Measurements from ENCODE around the gene NFIC. TPM values are rescaled to one million over a fixed set of nuclear protein-coding genes. Genes with fewer than 3 reads are reported as not detected.

NFIC gene
- total and polyA plus RNA-seq, 4 donors: 12.8 to 100 (median 75.1) TPM

GRCh38 chr19:3482507-3483225 is 116.3 kb downstream of the NFIC start:
- Histone ChIP-seq H3K9me3 (ENCODE audit: control insufficient read depth in 4 of 4, low read length in 3 of 4) (no peaks in the 10 kb centered on the region), H3K27ac (ENCODE audit: low read depth in 1 of 2, low read length in 2 of 2) (no peak overlapping the region), H3K9ac (ENCODE audit: low read depth in 1 of 2, low read length in 2 of 2) (no peak overlapping the region), H3K27me3 (ENCODE audit: control insufficient read depth in 4 of 4, insufficient read depth in 4 of 4, low read length in 3 of 4) (peaks cover 0 to 2% (median 0%) of the 10 kb centered on the region in 4 donors), H3K36me3 (ENCODE audit: control insufficient read depth in 4 of 4, insufficient read depth in 3 of 4, low read depth in 1 of 4, low read length in 3 of 4) (no peaks in the 10 kb centered on the region), H3K4me1 (ENCODE audit: control insufficient read depth in 4 of 4, insufficient read depth in 4 of 4, low read length in 3 of 4) (no peaks in the 10 kb centered on the region), H3K4me3 (ENCODE audit: low read depth in 1 of 3, low read length in 3 of 3) (no peak overlapping the region)
- DNase-seq (ENCODE audit: low spot score): no peak
- TF ChIP-seq YY1 (IDR thresholded peaks at IDR 0.05): no peak
- TF ChIP-seq RXRA (IDR thresholded peaks at IDR 0.05): no peak
- TF ChIP-seq TAF1 (conservative IDR thresholded peaks at IDR 0.05): no peak
- no peak for TF ChIP-seq GABPA (IDR thresholded peaks at IDR 0.05 in 1 of 2, conservative IDR thresholded peaks at IDR 0.05 in 1 of 2)
- TF ChIP-seq ZBTB33 (IDR thresholded peaks at IDR 0.05): no peak
- TF ChIP-seq RAD21 (IDR thresholded peaks at IDR 0.05): no peak
- no peak for TF ChIP-seq ATF3 (IDR thresholded peaks at IDR 0.05)
- no peak for TF ChIP-seq EGR1 (IDR thresholded peaks at IDR 0.05; ENCODE audit: low read depth in 2 of 2)
- no peak for TF ChIP-seq FOXA1 (IDR thresholded peaks at IDR 0.05)
- no peak for TF ChIP-seq FOXA2 (IDR thresholded peaks at IDR 0.05)
- no peak for TF ChIP-seq CTCF (IDR thresholded peaks at IDR 0.05; ENCODE audit: low read depth, low read length, missing input control)
- no peak for TF ChIP-seq HNF4A (conservative IDR thresholded peaks at IDR 0.05)
- no peak for TF ChIP-seq JUND (IDR thresholded peaks at IDR 0.05)
- no peak for TF ChIP-seq SP1 (IDR thresholded peaks at IDR 0.05)
- WGBS: 73% methylated on average over 49 of the region's 49 CpGs

GRCh38 chr19:3483226-3483628 is 116.8 kb downstream of the NFIC start, which contains the start of gene SMIM44:
Gene SMIM44 (minus strand): TSS chr19:3483441. CDS start chr19:3483403, 38 bp downstream.
- no peak within 1 kb of the TSS for H3K4me3 ChIP-seq (ENCODE audit: low read depth in 1 of 3, low read length in 3 of 3)
- no peak for TF ChIP-seq REST (IDR thresholded peaks at IDR 0.05)
- TF ChIP-seq SP1 (IDR thresholded peaks at IDR 0.05): no peak
- no peak for TF ChIP-seq MAX (IDR thresholded peaks at IDR 0.05)
- no peak for TF ChIP-seq RAD21 (IDR thresholded peaks at IDR 0.05)
- TF ChIP-seq GABPA (IDR thresholded peaks at IDR 0.05 in 1 of 2, conservative IDR thresholded peaks at IDR 0.05 in 1 of 2): no peak
- no peak for TF ChIP-seq ZBTB33 (IDR thresholded peaks at IDR 0.05)
- no peak for TF ChIP-seq JUND (IDR thresholded peaks at IDR 0.05)
- TF ChIP-seq ATF3 (IDR thresholded peaks at IDR 0.05): no peak
- TF ChIP-seq CTCF (IDR thresholded peaks at IDR 0.05; ENCODE audit: low read depth, low read length, missing input control): no peak
- TF ChIP-seq TAF1 (conservative IDR thresholded peaks at IDR 0.05): no peak
- no peak for TF ChIP-seq HNF4A (conservative IDR thresholded peaks at IDR 0.05)
- TF ChIP-seq FOXA2 (IDR thresholded peaks at IDR 0.05): no peak
- WGBS: 80% methylated on average over 33 of the region's 33 CpGs
- no peak within 1 kb of the TSS for H3K27ac ChIP-seq (ENCODE audit: low read depth in 1 of 2, low read length in 2 of 2)
- DNase-seq (ENCODE audit: low spot score): no peak
- no peaks in the 10 kb centered on the region for H3K36me3 ChIP-seq (ENCODE audit: control insufficient read depth in 4 of 4, insufficient read depth in 3 of 4, low read depth in 1 of 4, low read length in 3 of 4)
- no peaks in the 10 kb centered on the region for H3K4me1 ChIP-seq (ENCODE audit: control insufficient read depth in 4 of 4, insufficient read depth in 4 of 4, low read length in 3 of 4)
- no peaks in the 10 kb centered on the region for H3K9me3 ChIP-seq (ENCODE audit: control insufficient read depth in 4 of 4, low read length in 3 of 4)
- H3K27me3 ChIP-seq (ENCODE audit: control insufficient read depth in 4 of 4, insufficient read depth in 4 of 4, low read length in 3 of 4): peaks cover 0 to 2% (median 0%) of the 10 kb centered on the region in 4 donors
- no peak within 1 kb of the TSS for H3K9ac ChIP-seq (ENCODE audit: low read depth in 1 of 2, low read length in 2 of 2)
